GM20431 (cell line): ENCODE results near the gene RMND5B.
"Not testable (repeated sequence)": the region's sequence is repeated elsewhere in the genome, so short reads cannot be mapped to it uniquely, and the experiment has no call there.

Source experiments
- in situ Hi-C: fragments of 300-500 bp; cut with MseI, MboI; formaldehyde crosslinking; loops from one replicate; pipeline ENCODE4 v1.15.0; 2020; ENCODE audit warnings: low sequenced_read_pairs; ENCODE audit not compliant: unreplicated experiment

Gene RMND5B

DNA sequence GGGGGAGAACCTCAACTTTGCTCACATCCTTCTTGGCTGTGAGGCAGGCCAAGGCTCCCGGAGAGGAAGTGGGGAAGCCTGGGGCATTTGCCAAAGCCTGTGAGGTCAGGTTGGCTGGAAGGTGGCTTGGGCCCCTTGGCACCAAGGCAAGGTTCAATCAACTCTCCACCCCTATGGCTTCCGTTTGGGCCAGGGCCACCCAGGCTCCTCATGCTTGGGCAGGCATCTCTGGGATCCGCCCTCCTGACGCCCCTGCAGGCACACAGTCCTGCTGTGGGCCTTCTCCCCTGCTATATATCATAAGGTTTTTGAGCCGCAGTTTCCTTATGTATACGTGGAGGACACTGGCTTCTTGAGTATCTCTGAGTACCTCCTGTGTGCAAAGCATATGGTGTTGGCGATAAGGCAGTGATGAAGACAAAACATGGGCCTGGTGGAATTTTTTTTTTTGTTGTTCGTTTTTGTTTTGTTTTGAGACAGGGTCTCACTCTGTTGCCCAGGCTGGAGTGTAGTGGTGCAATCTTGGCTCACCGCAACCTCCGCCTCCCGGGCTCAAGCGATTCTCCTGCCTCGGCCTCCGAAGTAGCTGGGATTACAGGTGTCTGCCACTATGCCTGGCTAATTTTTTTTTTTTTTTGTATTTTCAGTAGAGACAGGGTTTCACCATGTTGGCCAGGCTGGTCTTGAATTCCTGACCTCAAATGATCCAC, 3.4 kb upstream of the RMND5B start:
- in situ Hi-C loops, result not testable (repeated sequence)

DNA sequence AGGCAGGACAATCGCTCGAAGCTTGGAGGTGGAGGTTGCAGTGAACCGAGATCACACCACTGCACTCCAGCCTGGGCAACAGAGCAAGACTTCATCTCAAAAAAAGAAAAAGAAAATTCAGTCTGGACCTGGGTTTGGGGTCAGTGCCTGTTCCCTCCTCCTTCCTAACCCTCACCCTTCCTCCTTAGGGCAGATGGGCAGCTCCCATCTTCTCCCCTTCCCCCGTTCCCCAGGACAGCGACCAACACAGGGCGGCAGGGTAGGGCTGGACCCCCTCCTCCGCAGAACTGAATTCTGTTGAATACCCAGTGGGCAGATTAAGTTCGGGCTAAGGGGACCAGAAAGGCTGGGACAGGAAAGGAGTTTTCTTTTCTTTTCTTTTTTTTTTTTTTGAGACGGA, 1.5 kb upstream of the RMND5B start:
- in situ Hi-C loops, result no loop called here

DNA sequence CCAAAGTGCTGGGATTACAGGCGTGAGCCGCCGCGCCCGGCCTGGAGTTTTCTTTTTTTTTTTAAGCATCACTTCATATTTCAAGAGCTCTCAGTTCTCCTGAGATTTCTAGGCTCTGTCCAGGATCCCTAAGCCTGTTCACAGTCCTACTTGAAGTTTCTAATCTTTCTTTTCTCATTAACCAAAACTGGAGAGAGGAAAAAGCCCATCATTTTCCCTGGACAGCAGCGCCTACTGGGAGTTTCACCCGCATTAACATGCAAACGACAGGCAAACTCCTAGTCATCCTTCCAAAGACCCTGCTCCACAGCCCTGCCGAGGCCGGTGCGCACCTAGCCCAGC, 609 bp upstream of the RMND5B start:
- in situ Hi-C loops, result not testable (repeated sequence)

DNA sequence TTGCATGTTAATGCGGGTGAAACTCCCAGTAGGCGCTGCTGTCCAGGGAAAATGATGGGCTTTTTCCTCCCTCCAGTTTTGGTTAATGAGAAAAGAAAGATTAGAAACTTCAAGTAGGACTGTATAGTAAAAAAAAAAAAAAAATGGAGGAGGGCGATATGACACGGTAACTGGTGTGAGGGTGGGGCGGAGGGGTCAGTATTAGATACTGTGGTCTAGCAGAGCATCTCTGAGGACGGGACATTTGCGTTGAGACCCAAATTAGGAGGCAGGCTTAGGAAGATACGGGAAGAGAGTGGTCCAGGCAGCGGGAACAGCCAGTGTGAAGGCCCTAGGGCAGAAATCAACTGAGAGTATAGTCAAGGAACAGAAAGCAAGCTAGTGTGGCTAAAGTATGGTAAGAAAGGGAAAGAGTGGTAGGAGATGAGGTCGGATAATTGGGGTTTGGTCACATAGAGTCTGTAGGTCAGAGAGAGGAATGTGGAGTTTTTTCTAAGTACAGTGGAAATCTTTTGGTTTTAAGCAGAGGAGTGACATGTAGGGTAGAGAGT, 707 bp downstream of the RMND5B start:
- in situ Hi-C loops, result no loop called here

DNA sequence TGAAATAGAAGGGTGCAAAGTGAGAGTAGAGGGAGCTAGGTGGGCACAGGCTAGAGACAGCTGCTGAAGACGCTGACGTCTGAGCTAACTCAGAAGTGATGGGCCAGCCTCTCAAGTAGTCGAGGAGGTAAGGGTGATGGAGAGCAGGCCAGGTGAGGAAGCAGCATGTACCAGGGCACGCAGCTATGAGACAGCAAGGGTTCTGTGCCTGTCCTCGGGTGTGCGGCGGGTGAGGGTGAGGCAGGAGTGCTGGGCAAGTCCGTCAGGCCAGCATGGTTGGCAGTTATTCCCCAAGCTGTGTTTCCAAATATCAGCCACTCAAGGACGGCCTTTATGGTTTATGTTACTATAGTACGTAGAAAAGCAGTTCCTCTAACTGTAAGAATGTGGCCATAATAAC, 6.2 kb downstream of the RMND5B start:
- in situ Hi-C loops, result no loop called here

DNA sequence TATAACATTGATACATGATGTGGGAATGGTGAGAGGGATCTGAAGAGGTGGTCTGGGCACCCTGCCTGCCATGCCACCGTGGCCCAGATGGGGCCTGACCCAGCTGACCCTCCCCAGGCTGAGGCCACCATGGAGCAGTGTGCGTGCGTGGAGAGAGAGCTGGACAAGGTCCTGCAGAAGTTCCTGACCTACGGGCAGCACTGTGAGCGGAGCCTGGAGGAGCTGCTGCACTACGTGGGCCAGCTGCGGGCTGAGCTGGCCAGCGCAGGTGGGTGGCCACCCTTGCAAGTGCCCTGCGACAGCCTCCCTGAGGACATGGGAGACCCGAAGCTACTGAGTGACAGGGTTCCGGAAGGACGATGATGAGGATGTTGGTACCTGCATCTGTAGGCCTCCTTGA, 7.2 kb downstream of the RMND5B start:
- in situ Hi-C loops, result no loop called here

DNA sequence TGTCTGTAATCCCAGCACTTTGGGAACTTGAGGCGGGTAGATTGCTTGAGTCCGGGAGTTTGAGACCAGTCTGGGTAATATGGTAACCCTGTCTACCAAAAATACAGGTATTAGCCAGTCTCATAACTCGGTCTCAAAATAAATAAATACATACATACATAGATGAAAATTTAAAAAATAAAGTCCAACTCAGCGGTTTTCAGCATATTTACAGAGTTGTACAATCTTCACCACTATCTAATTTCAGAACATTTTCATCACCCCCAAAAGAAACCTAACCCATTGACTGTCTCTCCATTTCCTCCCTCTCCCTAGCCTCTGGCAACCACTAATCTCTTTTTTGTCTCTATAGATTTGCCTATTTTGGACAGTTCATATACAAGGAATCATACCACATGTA, 10.7 kb downstream of the RMND5B start:
- in situ Hi-C loops, result loop anchor here (10.0 kb wide), 1 partner anchor 67 kb away; no protein-coding TSS in a partner anchor

DNA sequence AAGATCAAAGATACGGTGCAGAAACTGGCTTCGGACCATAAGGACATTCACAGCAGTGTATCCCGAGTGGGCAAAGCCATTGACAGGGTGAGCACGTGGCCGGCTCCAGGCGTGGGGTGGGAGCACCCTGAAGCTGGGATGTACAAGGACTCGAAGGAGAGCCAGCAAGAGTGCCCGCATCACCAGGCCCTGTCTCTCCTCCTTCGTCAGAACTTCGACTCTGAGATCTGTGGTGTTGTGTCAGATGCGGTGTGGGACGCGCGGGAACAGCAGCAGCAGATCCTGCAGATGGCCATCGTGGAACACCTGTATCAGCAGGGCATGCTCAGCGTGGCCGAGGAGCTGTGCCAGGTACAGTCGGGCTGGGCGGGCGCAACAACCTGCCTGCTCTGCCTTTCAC, 11.8 kb downstream of the RMND5B start:
- in situ Hi-C loops, result loop anchor here (10.0 kb wide), 1 partner anchor 68 kb away; no protein-coding TSS in a partner anchor

DNA sequence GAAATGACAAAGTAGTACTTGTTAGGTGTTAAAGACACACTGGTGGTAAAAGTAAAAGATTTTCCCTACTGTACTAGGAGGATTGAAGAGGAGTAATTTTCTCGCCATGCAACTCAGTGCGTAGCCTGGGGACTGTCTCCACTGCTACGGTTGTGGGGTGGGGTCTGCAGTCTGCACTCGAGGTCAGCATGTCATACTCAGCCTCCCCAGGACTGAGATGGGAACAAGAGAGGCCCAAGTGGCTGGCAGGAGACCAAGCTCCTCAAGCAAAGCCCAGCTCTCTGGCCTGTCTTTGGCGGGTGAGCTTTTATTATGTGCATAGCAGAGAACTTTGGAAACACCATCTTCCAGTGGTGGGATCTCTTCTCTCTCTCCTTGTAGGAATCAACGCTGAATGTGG, 12.4 kb downstream of the RMND5B start:
- in situ Hi-C loops, result loop anchor here (10.0 kb wide), 1 partner anchor 68 kb away; no protein-coding TSS in a partner anchor

DNA sequence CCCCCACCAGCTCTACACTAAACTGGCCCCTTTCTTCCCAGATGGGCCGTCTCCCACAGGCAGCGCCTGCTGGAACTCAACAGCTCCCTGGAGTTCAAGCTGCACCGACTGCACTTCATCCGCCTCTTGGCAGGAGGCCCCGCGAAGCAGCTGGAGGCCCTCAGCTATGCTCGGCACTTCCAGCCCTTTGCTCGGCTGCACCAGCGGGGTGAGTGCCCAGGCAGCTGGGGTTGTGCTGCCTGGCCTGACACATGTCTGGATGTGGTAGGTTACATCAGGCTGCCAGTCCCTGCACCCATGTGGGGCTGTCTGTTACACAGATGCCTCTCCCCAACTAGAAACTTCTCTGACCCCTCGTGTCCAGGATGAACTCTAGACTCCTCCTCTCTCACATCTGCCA, 13.1 kb downstream of the RMND5B start:
- in situ Hi-C loops, result loop anchor here (10.0 kb wide), 1 partner anchor 69 kb away; no protein-coding TSS in a partner anchor

DNA sequence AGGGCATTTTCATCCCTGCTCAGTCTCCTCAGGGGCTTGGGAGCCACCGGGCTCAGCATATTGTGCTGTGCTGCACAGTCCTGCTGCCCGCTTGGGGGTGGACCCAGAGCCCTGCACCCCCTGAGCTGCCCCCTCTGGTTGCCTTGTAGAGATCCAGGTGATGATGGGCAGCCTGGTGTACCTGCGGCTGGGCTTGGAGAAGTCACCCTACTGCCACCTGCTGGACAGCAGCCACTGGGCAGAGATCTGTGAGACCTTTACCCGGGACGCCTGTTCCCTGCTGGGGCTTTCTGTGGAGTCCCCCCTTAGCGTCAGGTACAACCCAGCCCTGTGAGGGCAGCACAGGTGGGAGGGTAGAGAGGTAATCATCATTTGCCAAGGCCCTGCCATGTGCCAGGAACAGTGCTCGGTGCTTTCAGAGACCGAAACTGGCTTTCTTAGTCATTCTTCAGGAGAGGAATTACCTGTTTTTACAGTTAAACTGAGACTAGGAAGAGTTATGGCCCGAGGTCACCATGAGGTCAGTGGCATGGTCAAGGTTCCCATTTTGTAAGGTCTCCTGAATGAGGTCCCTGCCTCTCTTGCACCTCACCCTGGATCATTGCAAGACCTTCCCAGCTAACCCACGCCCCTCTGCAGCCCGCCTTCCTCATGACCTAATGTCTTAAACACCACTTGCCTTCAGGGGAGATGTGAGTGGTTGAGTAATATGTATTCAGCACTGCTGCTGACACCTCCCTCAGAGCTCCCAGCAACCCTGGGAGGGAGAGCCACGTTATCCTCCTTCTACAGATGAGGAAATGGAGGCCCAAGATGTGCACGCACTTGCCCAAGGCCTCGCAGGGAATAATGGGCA, 15.4 kb downstream of the RMND5B start:
- in situ Hi-C loops, result loop anchor here (10.0 kb wide), 1 partner anchor 71 kb away; no protein-coding TSS in a partner anchor

DNA sequence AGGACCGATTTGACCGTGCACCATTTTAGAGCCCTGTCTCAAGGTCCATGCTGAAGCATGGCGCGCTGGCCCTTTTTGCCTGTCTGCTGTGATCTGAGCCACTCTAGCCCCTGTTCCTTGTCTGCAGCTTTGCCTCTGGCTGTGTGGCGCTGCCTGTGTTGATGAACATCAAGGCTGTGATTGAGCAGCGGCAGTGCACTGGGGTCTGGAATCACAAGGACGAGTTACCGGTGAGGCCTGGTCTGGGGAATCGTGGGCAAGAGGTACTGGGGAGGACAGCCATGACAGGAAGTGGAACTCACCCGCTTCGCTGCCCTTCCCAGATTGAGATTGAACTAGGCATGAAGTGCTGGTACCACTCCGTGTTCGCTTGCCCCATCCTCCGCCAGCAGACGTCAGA, 16.6 kb downstream of the RMND5B start:
- in situ Hi-C loops, result loop anchor here (10.0 kb wide), 1 partner anchor 73 kb away; no protein-coding TSS in a partner anchor

DNA sequence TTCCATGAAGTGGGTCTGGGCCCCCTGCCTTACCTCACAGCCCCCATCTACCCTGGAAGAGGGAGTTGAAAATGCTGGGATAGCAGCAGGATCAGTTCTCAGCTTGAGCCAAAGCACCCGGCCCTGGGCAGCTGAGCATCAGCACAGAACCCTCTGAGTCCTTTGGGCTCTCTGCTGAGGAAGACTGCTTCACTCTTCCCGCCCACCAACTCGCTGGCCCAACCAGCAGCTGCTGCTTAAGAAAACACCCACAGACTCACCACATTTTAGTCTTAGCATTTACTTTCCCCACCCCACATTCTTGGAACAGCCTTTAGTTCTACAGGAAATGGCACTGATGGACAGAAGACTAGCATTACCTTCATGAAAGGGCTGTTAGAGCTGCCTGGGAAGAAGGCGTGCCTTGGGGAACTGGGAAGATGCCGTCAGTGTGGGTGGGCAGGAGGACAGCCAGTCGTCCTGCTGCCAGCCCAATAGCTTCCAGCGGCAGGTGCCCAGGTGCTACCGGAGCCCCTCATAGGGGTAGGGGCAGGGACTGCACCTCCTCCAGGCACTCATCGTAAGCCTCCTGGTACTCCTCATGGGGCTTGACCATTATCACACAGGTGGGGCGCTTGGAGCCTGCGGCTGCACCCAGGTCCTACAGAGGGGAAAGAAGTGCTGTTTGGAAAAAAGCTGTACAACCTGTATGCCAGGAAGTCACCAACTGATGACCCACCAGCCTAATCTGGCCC, 18.6 kb downstream of the RMND5B start:
- in situ Hi-C loops, result loop anchor here (10.0 kb wide), 1 partner anchor 75 kb away; no protein-coding TSS in a partner anchor

DNA sequence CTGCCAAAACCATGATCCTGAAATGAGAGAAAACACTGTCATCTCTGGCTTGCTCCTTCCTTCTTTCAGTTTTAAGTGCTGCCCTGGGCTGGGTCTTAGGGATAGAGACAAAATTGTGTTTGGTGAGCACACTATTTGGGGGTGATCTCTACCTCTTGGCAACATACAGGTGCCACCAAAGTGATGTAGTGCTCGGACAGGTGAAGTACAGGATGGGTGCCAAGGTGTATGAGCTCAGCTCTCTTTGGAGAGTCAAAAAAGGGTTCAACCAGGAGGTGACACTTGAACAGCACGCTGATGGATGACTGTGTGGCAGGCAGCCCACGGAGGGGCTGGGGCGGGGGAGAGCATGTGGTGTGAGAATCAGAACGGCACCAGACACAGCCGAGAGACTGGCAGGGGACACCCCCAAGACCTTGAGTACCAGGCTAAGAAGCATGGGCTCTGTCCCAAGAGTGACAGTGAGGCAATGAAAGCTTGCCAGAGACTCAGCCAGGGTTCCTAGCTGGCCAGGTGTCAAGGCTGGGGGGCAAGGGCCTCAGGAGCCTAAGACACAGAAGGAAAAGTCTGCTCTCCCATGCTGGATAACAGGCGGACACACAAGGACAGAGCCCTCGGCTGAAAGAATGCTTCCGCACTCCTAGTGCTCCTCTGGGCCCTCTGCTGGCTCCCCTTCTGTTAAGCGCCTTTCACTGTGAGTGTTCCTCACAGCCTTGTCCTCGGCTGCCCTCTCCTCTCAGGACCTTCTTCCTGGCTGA, 20.3 kb downstream of the RMND5B start:
- in situ Hi-C loops, result loop anchor here (25.0 kb wide), 1 partner anchor 189 kb away; no protein-coding TSS in a partner anchor

DNA sequence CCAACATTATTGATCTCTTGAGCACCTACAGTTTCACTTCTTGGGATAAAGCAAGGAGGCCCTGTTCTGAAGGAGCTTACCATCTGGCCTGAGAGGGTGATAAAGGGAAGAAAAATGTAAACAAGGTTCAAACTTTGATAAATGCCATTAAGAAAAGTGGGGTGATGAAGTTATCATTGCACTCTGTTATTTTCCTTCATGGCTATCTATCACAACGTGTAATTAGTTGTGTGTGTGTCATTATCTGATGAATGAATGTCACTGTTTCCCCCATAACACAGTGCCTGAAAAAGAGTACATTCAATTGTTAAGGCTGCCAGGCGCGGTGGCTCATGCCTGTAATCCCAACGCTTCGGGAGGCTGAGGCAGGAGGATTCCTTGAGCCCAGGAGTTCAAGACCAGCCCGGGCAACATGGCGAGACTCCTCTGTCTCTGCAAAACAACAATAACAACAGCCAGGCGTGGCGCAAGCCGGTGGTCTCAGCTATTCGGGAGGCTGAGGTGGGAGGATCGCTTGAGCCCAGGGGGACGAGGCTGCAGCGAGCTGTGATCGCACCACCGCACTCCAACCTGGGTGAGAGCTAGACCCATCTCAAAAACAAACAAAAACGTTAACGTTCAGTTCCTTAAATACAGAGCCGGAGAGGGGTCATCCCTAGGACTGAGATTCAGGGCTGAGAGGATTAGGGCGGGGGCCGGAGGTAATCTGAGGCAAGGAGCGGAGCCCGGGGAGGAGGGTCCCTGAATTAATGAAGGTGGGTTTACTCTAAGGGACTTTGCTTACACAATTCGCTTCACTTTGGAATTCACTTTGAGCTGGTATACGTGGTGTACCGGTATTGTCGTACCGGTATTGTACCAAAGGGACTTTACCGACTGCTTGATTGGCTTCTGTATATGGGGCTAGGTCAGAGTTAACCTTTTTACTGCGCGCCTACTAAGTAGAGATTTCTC, 22.0 kb downstream of the RMND5B start:
- in situ Hi-C loops, result loop anchor here (25.0 kb wide), 1 partner anchor 190 kb away; no protein-coding TSS in a partner anchor

DNA sequence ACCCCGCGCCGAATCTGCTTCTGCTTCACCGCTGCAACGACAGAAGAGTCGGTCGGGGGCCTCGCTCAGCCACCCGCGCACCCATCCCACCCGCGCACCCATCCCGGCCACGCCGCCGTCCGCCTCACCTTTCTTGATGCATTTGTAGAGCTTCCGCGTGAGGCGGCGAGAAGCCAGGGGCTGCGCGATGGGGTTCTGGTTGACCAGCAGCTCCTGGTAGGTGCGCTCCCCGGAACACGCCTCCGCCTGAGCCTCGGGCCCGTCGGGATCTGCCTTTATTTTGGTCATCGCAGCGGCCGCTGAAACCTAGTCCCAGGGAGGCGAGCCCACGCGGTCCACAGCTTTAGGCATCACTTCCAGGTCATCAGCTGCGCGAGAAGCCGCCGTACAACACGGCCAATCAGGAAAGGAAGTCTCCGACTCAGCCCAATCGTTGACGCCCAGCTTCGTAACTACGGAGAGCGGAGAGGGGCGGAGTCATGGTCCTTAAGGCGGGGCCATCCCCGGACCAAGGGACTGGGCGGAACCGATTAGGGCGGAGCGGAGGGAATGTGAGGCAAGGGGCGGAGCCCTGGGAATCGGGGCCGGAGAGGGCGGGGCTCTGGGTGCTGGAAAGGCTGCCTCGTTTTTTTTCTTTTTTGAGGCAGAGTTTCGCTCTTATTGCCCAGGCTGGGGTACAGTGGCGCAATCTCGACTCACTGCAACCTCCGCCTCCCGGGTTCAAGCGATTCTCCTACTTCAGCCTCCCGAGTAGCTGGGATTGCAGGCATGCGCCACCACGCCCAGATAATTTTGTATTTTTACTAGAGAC, 22.9 kb downstream of the RMND5B start, which contains the start of gene NHP2:
NHP2 (minus strand) TSS at position 356 of the 811 bp plus-strand sequence; CDS start at position 288, 68 bp downstream.
- in situ Hi-C loops, result loop anchor here (25.0 kb wide), 1 partner anchor 191 kb away; no protein-coding TSS in a partner anchor

DNA sequence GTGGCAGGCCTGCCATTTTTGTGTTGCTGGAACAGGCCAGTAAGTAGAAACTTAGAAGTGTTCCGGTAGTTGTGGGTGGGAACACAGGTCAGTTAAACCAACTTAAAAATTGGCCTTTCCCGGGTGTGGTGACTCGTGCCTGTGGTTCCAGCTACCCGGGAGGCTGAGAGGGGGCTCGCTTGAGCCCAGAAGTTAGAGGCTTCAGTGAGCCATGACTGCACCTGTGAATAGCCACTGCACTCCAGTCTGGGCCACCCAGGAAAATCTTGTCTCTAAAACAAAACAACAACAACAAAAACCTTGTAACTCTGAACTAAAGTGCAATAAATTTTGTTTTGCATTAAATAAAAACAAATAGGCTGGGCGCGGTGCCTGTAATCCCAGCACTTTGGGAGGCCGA, 24.3 kb downstream of the RMND5B start:
- in situ Hi-C loops, result loop anchor here (25.0 kb wide), 1 partner anchor 193 kb away; no protein-coding TSS in a partner anchor
